Stimulated activated CD4-positive, alpha-beta T cell treated with anti-CD3 and anti-CD28 coated beads, Interleukin-2, amount 100 ng/mL, for 24 hours (primary cell): ENCODE data around the gene CLOCK.
A peak's percentile ranks its signal among the peaks of the same experiment; 100 is the strongest.

Source experiments
- DNase-seq, 2 donors: peaks; one replicate each; pipeline ENCODE4 v3.0.0-alpha.2; 2020

CLOCK gene

DNA sequence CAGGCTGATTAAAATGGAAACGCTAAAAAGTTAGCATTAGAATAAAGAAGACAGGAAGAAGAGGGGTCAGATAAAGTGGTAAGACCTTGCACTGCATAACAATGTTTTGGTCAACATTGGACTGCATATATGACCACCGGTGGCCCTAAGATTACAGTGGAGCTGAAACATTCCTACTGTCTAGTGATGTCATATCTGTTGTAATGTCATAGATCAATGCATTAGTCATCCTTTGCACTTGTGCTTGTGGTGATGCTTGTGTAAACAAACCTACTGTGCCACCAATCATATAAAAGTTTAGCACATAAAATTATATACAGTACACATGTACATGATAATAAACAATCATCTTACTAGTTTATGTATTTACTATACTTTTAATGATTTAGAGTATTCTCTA is 78.0 kb downstream of the CLOCK start:
- no peak for DNase-seq

DNA sequence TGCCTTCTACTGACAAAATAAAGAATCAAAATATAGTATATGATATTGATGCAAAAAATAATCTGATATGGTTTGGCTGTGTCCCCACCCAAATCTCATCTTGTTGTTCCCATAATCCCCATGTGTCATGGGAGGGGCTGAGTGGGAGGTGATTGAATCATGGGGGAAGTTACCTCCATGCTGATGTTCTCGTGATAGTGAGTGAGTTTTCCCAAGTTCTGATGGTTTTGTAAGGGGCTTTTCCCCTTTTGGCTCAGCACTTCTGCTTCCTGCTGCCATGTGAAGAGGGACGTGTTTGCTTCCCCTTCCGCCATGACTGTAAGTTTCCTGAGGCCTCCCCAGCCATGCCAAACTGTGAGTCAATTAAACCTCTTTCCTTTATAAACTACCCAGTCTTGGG is 80.7 kb downstream of the CLOCK start:
- DNase-seq, result no peak

DNA sequence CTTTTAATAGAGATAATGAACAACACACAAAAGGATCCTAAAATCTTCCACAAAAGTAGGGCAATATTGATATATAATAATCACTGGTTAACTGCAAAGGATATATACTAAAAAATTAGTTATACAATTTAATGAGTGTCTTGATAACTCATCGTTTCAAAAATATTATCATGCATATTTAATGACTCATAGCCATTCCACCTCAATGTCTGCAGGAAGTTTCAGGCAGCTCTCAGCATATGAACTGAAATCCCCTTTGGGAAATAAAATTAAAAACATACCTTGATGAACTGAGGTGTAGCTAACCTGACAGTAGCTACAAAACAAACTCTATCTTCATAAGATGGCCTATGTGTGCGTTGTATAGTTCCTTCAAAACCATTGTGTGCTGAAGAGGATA is 88.1 kb downstream of the CLOCK start:
- DNase-seq, result no peak

DNA sequence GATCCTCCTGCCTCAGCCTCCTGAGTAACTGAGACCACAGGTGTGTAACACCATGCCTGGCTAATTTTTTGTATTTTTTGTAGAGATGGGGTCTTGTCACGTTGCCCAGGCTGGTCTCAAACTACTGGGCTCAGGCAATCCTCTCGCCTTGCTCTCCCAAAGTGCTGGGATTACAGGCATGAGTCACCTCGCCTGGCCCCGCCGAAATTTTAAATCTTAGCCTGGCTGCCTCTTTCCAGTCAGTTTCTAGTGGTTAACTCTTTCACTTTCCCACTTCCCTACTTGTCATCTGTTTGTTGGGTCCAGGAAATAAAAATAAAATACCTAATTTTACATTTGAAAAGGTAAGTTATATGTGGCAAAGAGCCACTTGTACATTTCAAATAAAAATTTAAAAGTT is 88.5 kb downstream of the CLOCK start:
- no peak for DNase-seq

DNA sequence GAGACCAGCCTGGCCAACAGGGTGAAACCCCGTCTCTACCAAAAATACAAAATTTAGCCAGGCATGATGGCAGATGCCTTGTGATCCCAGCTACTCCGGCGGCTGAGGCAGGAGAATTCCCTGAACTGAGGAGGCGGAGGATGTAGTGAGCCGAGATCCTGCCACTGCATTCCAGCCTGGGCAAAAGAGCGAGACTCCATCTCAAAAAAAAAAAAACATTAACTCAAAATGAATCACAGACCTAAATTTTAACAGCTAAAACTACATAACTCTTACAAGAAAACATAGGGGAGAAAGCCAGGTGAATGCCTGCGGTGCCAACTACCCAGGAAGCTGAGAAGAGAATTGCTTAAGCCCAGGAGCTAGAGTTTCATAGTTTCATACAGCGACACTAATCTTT is 96.1 kb downstream of the CLOCK start:
- no peak for DNase-seq

DNA sequence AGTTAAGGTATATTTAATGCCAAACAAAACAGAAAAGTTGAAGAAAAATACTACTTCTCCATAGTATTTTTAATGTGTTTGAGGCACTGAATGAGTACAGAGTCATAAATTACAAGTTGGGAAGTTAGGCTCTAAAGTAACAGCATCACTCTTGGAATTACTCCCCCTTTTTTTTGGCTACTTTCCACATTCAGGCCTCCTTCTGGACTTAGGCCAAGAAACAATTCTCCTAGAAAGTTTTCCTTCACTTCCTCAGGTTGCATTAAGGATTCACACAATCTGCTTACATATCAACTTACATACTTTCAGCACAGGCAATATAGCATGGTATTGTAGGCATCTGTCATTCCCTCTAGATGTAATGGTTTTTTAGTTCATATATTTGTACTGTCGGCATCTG is 98.9 kb downstream of the CLOCK start:
- no peak for DNase-seq

DNA sequence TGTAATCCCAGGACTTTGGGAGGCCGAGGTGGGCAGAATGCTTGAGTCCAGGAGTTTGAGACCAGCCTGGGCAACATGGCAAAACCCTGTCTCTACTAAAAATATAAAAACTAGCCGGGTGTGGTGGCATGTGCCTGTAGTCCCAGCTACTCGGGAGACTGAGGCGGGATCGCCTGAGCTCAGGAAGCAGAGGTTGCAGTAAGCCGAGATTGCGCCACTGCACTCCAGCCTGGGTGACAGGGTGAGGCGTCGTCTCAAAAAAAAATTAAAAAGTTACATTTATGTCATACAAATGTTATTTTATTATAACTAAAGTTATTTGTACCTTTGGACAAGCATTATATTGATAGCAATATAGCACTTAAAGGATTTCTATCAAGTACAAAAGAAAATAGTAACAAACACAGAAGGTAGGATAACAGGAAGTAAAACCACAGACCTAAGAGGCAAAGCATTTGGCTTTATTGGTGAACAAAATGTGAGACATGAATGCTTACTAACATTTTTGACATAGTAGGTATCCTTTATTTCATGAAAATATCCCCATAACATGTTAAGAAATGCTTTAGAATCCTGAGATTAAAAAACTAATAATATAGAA is 99.5 kb downstream of the CLOCK start:
- no peak for DNase-seq

DNA sequence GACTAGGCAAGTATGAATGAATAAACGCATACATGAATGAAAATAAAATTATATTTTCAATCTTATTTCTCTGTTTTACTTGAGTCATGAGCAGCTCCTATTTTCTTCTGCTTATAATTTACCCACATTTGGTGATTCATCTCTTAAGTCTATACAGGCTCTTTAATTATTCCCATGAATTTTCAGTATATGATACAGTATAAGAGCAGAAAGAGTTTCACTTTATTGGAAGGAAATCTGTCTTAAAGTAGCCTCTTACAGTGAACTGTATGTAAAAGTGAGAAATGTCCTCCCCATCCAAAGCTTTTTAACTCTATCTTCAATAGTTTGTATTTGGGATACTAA is 100.2 kb downstream of the CLOCK start:
- no peak for DNase-seq

DNA sequence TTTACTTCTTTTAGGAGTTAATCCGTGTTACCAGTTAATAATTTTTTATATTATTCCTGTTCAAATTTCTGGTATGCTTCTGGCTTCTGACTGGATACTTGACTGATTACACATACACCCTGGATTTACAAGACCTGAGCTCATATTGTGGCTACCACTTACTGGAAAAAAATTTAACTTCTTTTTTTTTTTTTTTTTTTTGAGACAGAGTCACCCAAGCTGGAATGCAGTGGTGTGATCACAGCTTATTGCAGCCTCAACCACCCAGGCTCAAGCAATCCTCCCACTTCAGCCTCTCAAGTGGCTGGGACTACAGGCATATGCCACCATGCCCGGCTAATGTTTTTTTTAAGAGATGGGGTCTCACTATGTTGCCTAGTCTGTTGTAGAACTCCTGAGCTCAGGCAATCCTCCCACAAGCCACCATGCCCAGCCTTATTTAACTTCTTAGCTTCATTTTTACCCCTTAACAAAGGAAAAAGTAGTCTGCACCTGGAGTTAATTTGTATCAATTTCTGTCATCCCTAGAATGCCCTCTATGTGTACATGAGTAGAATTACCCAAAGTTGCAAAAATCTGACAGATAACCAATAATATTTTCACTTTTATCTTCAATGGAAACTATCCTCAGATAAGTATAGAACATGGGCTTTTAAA is 100.7 kb downstream of the CLOCK start:
- DNase-seq, result no peak

DNA sequence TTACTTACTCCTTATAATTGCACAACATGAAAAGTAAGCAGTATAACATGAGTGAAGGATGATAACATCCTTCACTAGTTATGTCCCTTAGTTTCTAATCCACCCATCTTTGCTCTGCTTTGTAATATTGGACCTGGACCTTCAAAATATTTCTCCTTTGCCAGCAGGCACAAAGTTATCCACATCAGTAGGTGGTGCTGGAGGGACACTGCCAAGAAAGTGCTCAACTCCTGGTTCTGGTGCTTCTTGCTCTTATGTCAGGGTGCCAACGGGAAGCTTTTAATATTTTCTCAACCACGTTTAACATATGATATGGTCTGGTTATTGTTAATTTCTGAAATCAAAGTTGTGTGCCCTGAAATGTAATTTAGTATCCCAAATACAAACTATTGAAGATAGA is 101.9 kb downstream of the CLOCK start:
- no peak for DNase-seq

DNA sequence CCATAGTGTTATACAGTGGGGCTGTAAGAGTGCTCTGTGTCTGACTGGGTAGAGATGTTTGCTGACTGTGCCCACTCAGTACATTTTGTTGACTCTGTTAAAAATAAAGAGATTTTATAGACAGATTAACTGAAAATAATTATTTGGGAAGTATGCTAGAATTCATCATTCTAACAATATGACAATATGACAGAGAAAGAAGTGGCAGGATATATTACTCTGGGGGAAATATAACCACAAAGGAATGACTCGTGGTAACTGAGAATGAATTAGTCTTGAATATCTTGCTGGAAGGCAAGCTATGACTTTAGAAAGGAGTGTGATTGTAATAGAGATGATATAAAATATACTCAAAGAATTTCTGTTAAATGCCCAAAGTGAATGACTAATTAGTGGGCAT is 104.2 kb downstream of the CLOCK start:
- no peak for DNase-seq

DNA sequence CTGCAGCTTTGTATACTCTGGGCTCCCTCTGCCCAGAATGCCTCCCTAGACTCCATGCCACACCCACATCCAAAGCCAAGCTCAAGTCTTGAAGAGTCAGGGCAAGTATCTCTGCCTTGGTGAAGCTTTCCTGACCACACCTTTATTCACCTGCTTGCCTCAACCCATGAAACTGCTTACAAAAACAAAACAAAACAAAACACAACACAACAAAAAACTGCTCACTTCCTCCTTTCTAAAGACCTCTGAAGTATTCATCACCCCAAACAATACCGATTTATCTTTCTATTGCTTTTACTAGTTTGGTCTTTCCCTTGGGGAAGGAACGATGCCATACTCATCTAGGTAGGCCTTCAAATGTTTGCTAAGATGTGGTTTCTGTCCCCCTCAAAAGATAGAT is 105.9 kb downstream of the CLOCK start:
- no peak for DNase-seq

DNA sequence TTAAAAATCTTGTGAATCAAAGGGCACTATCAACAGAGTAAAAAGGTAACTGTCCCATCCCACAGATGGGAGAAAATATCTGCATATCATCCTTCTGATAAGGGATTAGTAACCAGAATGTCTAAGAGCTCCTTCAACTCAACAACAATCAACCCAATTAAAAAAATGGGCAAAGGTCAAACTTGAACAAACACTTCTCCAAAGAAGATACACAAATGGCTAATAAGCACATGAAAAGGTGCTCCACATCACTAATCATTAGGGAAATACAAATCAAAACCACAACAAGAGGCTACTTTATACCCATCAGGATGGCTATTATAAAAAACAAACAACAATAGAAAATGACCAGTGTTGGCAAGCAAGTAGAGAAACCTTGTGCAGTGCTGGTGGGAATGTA is 107.7 kb downstream of the CLOCK start:
- no peak for DNase-seq

DNA sequence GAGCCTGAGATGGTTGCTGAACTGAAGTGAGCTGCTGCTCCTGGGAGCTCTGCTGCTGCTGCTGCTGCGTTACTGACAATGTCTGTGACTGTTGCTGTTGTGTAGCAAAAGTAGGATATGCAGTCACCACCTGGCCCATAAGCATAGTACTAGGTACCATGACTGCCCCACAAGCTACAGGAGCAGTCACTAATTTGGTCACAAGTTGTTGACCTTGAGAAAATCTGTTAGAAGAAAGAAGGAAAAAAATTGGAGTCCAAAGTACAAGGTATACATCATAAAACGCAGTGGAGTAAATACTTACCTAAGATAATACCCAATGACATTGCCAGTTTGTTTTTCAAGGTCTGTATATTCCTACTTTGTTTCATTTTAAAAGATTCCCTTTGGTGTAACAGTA is 108.4 kb downstream of the CLOCK start:
- DNase-seq, result no peak

DNA sequence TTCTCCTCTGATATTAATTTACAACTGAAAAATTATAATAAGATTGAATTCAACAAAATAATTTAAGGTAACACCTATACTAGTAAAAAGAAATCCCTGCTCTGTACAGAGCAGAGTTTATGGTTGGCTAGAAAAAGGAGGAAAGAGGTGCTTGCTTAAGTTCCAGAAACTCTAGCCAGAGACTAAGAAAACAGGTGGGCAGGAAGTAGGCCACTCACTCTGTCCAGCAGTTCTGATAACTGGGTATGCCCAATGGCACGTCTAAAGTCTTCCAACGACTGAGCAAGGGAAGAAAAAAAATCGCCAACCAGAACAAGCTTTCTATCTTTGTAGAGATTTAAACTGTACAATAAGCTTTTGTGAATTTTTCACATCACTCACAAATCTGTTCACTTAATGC is 108.9 kb downstream of the CLOCK start:
- no peak for DNase-seq

DNA sequence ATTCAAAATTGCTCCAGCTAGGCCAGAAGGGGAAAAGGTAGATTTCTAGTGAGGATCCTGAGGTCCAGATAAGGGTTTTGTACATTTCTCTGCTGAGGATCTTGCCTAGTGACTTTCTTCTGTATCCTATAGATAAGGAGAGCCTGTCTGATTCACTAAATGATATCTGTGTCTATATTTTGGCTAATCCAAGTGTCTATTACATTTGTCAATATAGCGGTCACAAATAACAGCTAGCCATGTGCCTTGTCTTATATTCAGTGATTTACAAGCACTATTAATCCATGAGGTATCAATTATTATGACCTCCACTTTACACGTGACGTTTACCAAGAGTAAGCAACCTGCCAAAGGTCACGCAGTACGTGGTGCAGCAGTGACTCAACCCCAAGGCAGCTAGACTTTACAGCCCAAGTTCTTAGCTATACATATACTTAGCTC is 109.3 kb downstream of the CLOCK start:
- no peak for DNase-seq

DNA sequence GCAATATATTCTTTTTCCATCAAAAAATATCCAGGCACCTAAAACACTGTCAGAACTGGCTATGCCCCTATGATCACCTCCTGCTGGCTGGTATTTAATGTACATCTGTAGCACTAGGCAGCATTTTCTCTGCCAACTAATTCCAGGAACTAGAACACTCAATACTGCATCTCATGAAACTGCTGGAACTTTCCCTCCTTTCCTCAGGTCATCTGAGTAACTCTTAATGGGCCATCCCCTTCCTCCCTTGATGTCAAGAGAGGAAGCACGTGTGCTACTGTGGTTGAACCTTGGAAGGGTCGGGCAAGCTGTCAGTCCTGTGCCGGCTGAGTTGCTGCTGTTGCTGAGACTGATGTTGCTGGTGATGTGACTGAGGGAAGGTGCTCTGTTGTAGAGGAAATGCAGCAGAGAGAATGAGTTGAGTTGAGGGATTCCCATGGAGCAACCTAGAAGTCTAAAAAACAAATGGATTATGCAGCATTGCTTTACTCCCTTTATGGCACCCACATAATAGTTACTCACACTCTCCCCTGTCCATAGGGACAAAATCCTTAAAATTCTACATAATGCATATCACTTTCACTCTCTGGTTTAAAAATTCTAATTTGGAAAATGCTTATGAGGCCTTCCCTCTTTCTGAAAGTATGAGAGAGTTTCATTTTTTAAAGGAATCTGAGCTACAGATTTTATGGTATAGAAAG is 111.4 kb downstream of the CLOCK start:
- DNase-seq, result peak in 1 of 2 donors; percentile 12

DNA sequence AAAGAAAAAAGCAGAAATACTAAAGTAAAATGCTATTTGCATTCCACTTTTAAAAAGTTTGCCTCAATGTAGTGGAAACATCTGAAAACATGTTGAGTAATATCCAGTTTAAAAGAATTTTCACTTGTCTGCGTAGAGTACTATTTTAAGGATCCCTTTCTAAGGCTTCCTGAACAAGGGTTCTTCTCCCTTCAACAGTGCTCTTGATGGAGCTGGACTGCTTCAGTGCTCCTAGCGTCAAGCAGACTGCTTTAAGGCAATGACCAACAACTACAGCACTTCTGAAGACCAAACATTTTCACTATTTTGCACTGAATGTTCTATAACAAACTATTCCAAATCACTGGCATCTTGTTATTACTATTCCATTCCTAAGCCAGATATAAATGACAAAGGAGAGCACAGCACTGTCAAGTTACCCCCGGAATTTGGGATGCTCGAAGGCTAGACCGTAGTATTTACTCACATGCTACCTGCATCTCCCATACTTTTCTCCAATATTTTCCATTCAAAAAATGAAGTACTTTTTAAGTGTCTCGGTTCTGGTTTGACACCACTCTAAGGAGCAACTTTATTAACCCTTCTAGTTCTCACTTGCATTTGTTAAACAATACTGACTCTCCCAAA is 114.9 kb downstream of the CLOCK start:
- no peak for DNase-seq

DNA sequence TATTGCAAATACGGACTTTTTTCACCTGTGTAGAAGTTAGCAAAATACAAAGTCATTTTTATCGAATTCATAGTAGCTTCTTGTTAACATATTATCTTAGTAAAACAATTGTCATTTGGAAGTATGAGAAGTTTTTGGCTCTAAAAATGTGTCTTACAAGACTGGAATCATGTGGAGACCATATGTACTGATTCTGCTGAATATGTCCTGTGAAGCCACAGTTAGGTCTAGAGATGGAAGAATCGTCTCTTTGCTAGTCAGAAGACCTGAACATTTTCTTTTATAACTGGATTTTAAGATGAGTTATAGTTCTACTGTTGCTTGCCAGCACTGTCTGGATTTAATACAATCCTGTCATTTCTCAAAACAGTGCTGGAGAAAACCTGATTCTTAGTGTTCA is 121.9 kb downstream of the CLOCK start:
- DNase-seq, result no peak

DNA sequence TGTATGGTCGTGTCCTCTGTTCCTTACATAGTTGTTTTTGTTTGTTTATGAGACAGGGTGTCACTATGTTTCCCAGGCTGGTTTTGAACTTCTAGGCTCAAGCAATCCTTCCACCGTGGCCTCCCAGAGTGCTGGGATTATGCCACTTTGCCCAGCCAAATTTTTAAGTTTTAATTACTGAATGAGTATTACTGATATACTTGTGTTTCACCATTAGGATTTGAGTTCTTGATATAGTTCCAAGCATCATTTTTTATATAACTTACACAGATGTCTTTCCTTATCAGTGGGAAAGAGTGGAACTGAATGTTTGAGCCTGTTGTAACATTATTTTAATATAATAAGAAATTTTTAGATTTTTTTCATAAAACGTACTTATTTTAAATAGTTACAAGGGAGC is 130.5 kb downstream of the CLOCK start:
- DNase-seq, result no peak

DNA sequence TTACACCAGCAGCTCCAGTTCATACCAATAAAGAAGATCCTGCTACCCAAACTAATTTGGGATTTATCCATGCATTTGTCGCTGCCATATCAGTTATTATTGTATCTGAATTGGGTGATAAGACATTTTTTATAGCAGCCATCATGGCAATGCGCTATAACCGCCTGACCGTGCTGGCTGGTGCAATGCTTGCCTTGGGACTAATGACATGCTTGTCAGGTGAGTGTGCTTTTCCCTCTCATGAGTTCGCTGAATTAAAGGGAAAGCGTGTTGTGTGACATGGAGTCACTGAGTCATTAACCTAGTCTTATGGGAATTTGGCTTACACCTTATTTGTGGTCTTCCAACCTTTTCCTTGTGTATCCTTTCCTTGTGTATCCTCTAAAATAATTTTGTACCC is 135.1 kb downstream of the CLOCK start:
- no peak for DNase-seq

DNA sequence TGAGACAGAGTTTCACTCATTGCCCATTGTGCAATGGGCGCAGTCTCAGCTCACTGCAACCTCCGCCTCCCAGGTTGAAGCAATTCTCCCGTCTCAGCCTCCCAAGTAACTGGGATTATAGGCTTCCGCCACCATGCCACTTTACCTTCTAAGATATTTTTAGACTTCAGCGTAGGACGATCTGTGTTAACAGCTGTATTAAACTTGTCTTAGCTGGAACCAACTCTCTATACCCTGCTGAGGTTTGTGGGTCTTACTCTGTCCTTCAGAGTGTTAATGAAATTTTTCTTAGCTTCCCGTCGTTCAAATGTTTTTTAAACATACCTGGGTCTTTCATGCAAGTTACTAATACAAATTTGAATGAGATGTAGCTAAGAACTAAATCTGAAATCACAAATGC is 136.3 kb downstream of the CLOCK start:
- no peak for DNase-seq

DNA sequence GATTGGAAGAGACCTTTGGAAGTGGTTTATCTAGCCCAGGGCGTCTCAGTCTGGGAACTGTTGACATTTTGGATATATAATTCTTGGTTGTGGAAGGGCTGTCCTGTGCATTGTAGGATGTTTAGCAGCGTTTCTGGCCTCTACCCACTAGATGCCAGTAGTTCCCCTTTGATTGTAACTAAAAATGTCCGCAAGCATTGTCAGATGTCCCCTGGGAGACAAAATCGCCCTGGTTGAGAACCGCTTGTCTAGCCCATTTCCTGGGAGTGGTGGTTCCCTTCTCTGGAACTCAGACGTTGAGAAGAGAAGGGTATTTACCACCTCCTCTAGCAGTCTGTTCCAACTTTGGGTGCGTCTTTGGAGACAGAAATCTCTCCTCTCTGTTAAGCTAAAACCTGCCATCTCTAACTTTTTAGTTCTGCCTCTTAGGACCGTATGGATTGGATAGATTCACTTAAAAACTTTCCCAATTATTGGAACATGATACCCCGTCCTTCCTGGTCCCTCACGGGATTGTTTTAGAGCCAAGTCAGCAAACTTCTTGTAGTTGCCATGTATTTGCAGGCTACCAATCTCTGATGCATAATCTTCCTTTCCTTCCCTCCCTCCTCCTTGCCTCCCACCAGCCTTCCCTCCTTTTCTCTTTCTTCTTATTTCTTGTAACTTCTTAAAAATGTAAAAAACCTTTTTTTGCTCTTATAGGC is 137.1 kb downstream of the CLOCK start:
- no peak for DNase-seq

DNA sequence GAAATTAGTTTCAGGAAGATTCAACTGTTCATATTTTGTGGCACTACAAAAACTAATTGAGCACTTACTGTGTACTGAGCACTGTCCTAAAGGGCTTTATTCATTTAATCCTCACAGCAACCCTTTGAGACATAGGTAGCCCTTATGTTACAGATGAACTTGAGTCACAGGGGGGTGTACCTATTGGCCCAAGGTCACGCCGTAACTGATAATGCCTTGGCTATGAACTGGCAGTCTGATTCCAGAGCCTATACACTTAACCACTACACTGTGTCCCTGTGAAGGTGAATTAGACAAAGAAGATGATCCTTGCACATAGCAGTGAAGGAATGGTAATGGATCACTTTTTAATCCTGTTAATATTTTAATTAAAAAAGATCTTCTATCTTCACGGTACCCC is 138.9 kb downstream of the CLOCK start:
- no peak for DNase-seq
